Fibroblast of villous mesenchyme (primary cell): Measurements from ENCODE around the gene PXYLP1. TPM values are rescaled to one million over a fixed set of nuclear protein-coding genes. Genes with fewer than 3 reads are reported as not detected.

ENCODE experiments used
- DNase-seq: peaks from one replicate; pipeline ENCODE4 v3.0.0-alpha.2; 2010; ENCODE audit warnings: low read depth
- H3K4me3 ChIP-seq: 2 replicates; pipeline ENCODE4 v1.5.1; 2011; ENCODE audit warnings: low read depth, mild to moderate bottlenecking, low read length
- CTCF ChIP-seq: IDR thresholded peaks from 2 replicates; pipeline ENCODE4 v1.5.1; 2012; ENCODE audit warnings: low read depth, mild to moderate bottlenecking, low read length; ENCODE audit not compliant: insufficient read depth
- total RNA-seq: library from RNA; depleted of rRNA; stranded (reverse); fragments of >200 nt; gene quantifications from 2 replicates; pipeline ENCODE4 v1.2.3, GENCODE V29; 2012

PXYLP1 gene
- total RNA-seq, 1 donor: 3.5 TPM

- DNase-seq: no peak
- H3K4me3 ChIP-seq: no peak overlapping the region
- no peak for TF ChIP-seq CTCF
Observed at GRCh38 chr3:141335531-141336061, 104.0 kb downstream of the PXYLP1 start.

- DNase-seq: peak; percentile 43
- H3K4me3 ChIP-seq: no peak overlapping the region
- no peak for TF ChIP-seq CTCF
Observed at GRCh38 chr3:141336672-141337522, 105.3 kb downstream of the PXYLP1 start.

GRCh38 chr3:141337523-141337854 lies 105.9 kb downstream of the PXYLP1 start:
- H3K4me3 ChIP-seq: no peak overlapping the region
- TF ChIP-seq CTCF: no peak
- DNase-seq: no peak

- H3K4me3 ChIP-seq: no peak overlapping the region
- no peak for DNase-seq
- no peak for TF ChIP-seq CTCF
Observed at GRCh38 chr3:141337991-141338390, 106.4 kb downstream of the PXYLP1 start.

GRCh38 chr3:141338881-141339280 lies 107.3 kb downstream of the PXYLP1 start:
- DNase-seq: no peak
- H3K4me3 ChIP-seq: no peak overlapping the region
- TF ChIP-seq CTCF: no peak

GRCh38 chr3:141341536-141341935 lies 109.9 kb downstream of the PXYLP1 start:
- H3K4me3 ChIP-seq: no peak overlapping the region
- no peak for TF ChIP-seq CTCF
- no peak for DNase-seq
